AG09319 (cell line): Measurements from ENCODE around the gene OCEL1.
A peak's percentile ranks its signal among the peaks of the same experiment; 100 is the strongest.
"Not testable (repeated sequence)": the region's sequence is repeated elsewhere in the genome, so short reads cannot be mapped to it uniquely, and the experiment has no call there.

Experiments used
- DNase-seq: peaks from one replicate; pipeline ENCODE4 v3.0.0-alpha.2; 2010; ENCODE audit warnings: low read depth; ENCODE audit errors: extremely low read depth
- CTCF ChIP-seq: IDR thresholded peaks from 2 replicates; pipeline ENCODE4 v1.5.1; 2011; ENCODE audit warnings: low read depth, mild to moderate bottlenecking, inconsistent platforms, low read length, moderate library complexity

OCEL1 gene

GRCh38 chr19:17264641-17264979 lies 38.6 kb downstream of the OCEL1 start, which contains the start of gene USHBP1:
Gene USHBP1, minus strand, starts transcription at chr19:17264745. Its CDS starts 446 bp downstream, at chr19:17264299.
- DNase-seq: no peak
- no peak for TF ChIP-seq CTCF

GRCh38 chr19:17266026-17266425 lies 40.0 kb downstream of the OCEL1 start:
- TF ChIP-seq CTCF: no peak
- no peak for DNase-seq

GRCh38 chr19:17266589-17266974 lies 40.6 kb downstream of the OCEL1 start:
- DNase-seq: no peak
- TF ChIP-seq CTCF: no peak

- DNase-seq: peak; percentile 98
- no peak for TF ChIP-seq CTCF
These were observed 41.2 kb downstream of the OCEL1 start, which contains the start of gene BABAM1 for GRCh38 chr19:17266975-17267788. Gene BABAM1, plus strand, starts transcription at chr19:17267443. Its CDS starts 1,364 bp downstream, at chr19:17268807.

GRCh38 chr19:17268754-17269153 lies 42.7 kb downstream of the OCEL1 start:
- no peak for TF ChIP-seq CTCF
- no peak for DNase-seq

GRCh38 chr19:17274892-17275291 lies 48.9 kb downstream of the OCEL1 start:
- not testable (repeated sequence) for DNase-seq

- no peak for DNase-seq
- TF ChIP-seq CTCF: no peak
These were observed 49.6 kb downstream of the OCEL1 start for GRCh38 chr19:17275441-17276175.
